GM18499 (cell line): ENCODE measurements around the gene DNAJC11.
"Not testable (repeated sequence)": the region's sequence is repeated elsewhere in the genome, so short reads cannot be mapped to it uniquely, and the experiment has no call there.

Source experiments
- ATAC-seq: cut with Tn5 transposase; IDR thresholded peaks from one replicate; pipeline ENCODE4 v1.9.1; 2021; ENCODE audit warnings: moderate number of reproducible peaks; ENCODE audit not compliant: insufficient read depth, unreplicated experiment

Gene DNAJC11

GRCh38 chr1:6658359-6659060, 43.1 kb downstream of the DNAJC11 start:
- no peak for ATAC-seq

- no peak for ATAC-seq
Measured at GRCh38 chr1:6657138-6657537, 44.5 kb downstream of the DNAJC11 start.

GRCh38 chr1:6653436-6654290, 48.0 kb downstream of the DNAJC11 start:
- ATAC-seq = no peak

GRCh38 chr1:6652986-6653385, 48.6 kb downstream of the DNAJC11 start:
- ATAC-seq = no peak

- no peak for ATAC-seq
Measured at GRCh38 chr1:6651909-6652308, 49.7 kb downstream of the DNAJC11 start.

GRCh38 chr1:6648556-6648955, 53.1 kb downstream of the DNAJC11 start:
- ATAC-seq = no peak

GRCh38 chr1:6646499-6647148, 55.0 kb downstream of the DNAJC11 start:
- no peak for ATAC-seq

- ATAC-seq = no peak
Measured at GRCh38 chr1:6645018-6645417, 56.6 kb downstream of the DNAJC11 start.

GRCh38 chr1:6640867-6641266, 60.7 kb downstream of the DNAJC11 start:
- not testable (repeated sequence) for ATAC-seq

- no peak for ATAC-seq
Measured at GRCh38 chr1:6638226-6638625, 63.4 kb downstream of the DNAJC11 start.

GRCh38 chr1:6637770-6638169, 63.8 kb downstream of the DNAJC11 start:
- ATAC-seq = no peak

GRCh38 chr1:6636778-6637177, 64.8 kb downstream of the DNAJC11 start:
- ATAC-seq = not testable (repeated sequence)

- ATAC-seq = no peak
Measured at GRCh38 chr1:6635910-6636760, 65.5 kb downstream of the DNAJC11 start.

GRCh38 chr1:6635161-6635909, 66.3 kb downstream of the DNAJC11 start:
- no peak for ATAC-seq

- ATAC-seq = no peak
Measured at GRCh38 chr1:6634371-6635052, 67.1 kb downstream of the DNAJC11 start.

- no peak for ATAC-seq
Measured at GRCh38 chr1:6632588-6633514, 68.8 kb downstream of the DNAJC11 start.

GRCh38 chr1:6631058-6631457, 70.6 kb downstream of the DNAJC11 start:
- no peak for ATAC-seq

GRCh38 chr1:6630027-6630426, 71.6 kb downstream of the DNAJC11 start:
- ATAC-seq = no peak
